ENCODE results near the gene KIF5A. TPM values are rescaled to one million over a fixed set of nuclear protein-coding genes. Genes with fewer than 3 reads are reported as not detected.

The KIF5A gene
- total and polyA plus RNA-seq, 2 of the 13 experiments (the other 11 are each of a cell fraction or from before 2014, with no cell fraction given), result 1.6 to 11.9 TPM

- TF ChIP-seq ZNF329 (CRISPR knock-in tag; IDR thresholded peaks at IDR 0.05; ENCODE audit: low read depth) (no peak), ZBTB2 (CRISPR knock-in tag; IDR thresholded peaks at IDR 0.05; ENCODE audit: low read depth) (peak; percentile 96; the same call in 1 of the 2 replicates), ZNF770 (CRISPR knock-in tag; IDR thresholded peaks at IDR 0.05) (no peak), TBP (CRISPR knock-in tag; IDR thresholded peaks at IDR 0.05) (no peak), ISX (CRISPR knock-in tag; conservative IDR thresholded peaks at IDR 0.05) (no peak), RBM22 (optimal IDR thresholded peaks at IDR 0.05; ENCODE audit: low read length) (no peak), THAP9 (CRISPR knock-in tag; IDR thresholded peaks at IDR 0.05; ENCODE audit: borderline replicate concordance) (no peak), TFDP1 (CRISPR knock-in tag; IDR thresholded peaks at IDR 0.05; ENCODE audit: borderline replicate concordance) (no peak), HIVEP1 (CRISPR knock-in tag; IDR thresholded peaks at IDR 0.05) (no peak), TCF7L2 (IDR thresholded peaks at IDR 0.05; ENCODE audit: low read depth, low read length) (no peak), TBX2 (CRISPR knock-in tag; IDR thresholded peaks at IDR 0.05; ENCODE audit: borderline replicate concordance) (no peak), ZNF18 (CRISPR knock-in tag; IDR thresholded peaks at IDR 0.05; ENCODE audit: insufficient replicate concordance) (no peak), PAF1 (CRISPR knock-in tag; IDR thresholded peaks at IDR 0.05) (no peak), PAWR (CRISPR knock-in tag; IDR thresholded peaks at IDR 0.05; ENCODE audit: borderline replicate concordance) (no peak), ZSCAN12 (CRISPR knock-in tag; IDR thresholded peaks at IDR 0.05) (no peak), ZNF740 (CRISPR knock-in tag; IDR thresholded peaks at IDR 0.05) (peak; percentile 80; the same call in 1 of the 2 replicates)
Measured at GRCh38 chr12:57522887-57523705, 26.7 kb upstream of the KIF5A start (continued).
